Measurements from ENCODE around the gene TK1. TPM values are rescaled to one million over a fixed set of nuclear protein-coding genes. Genes with fewer than 3 reads are reported as not detected.

Gene TK1
- total RNA-seq, 1 donor from 2014 or later = 6.6 TPM

DNA sequence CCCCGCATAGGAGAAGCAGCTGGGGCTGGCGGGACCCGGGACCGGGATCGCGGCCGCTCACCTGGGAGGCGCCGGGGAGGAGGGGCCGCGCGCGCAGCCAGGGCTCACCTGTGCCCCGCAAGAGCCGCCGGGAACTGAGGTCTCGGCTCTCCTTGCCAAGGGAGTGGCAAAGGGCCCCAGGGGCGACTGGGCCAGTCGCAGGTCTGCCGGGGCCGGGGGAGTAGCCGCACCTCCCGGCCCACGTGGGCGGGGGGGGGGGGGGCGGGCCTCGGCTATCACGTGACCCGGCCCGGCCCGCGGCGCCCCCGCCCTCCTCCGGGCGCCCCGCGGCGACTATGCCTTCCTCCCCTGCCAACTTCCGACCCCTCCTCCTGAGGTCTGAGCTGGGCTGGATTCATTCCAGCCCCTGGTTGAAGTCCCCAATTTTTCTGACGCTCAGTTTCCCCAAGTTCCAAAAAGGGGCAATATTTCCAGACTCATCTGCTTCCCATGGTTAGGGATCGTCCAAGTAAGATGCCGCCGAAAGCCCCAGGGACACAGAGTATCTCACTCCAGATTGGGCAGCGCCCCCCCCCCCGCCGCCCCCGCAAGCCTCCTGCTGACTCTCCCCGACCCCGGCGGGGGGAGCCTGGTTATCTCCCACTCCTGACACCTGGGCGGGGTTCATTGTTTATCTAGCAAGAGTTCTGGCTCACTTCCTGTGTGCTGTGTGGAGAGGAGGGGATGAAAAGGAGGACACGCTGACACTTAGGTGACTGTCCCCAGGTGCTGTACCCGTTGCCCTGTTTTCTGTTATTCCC is 58.1 kb downstream of the TK1 start, which contains the start of gene TMC6:
TSS of gene TMC6 (minus strand) at position 205 of the 800 bp plus-strand sequence. CDS start 1,923 bp downstream, outside the sequence.
- intact Hi-C loops (cut with DNase I) = loop anchor here (10.0 kb wide), 1 partner anchor 46 kb away; no protein-coding TSS in a partner anchor

GRCh38 chr17:78127888-78128550 is 58.8 kb downstream of the TK1 start:
- no peak for TF ChIP-seq CTCF (IDR thresholded peaks at IDR 0.05)
- ATAC-seq (peak; percentile 53 to 59), DNase-seq (no peak)
- Histone ChIP-seq H3K27ac (peak overlapping the region; percentile 91), H3K9me3 (no peaks in the 10 kb centered on the region), H3K36me3 (peaks cover 30% of the 10 kb centered on the region), H3K27me3 (ENCODE audit: low read depth) (no peaks in the 10 kb centered on the region), H3K4me1 (peaks cover 80% of the 10 kb centered on the region), H3K4me3 (peak overlapping the region; percentile 94)
- intact Hi-C loops (cut with DNase I) = loop anchor here (10.0 kb wide), 1 partner anchor 47 kb away; no protein-coding TSS in a partner anchor

More for the DNA sequence above, 58.1 kb downstream of the TK1 start, which contains the start of gene TMC6:
- Histone ChIP-seq H3K4me1 (peaks cover 88% of the 10 kb centered on the region), H3K4me3 (peak within 1 kb of the TSS; percentile 94), H3K36me3 (peaks cover 30% of the 10 kb centered on the region), H3K9me3 (no peaks in the 10 kb centered on the region), H3K27ac (peak within 1 kb of the TSS; percentile 91), H3K27me3 (ENCODE audit: low read depth) (no peaks in the 10 kb centered on the region)
- TF ChIP-seq CTCF (IDR thresholded peaks at IDR 0.05) = no peak
- peak; percentile 79 to 81 for ATAC-seq
- peak; percentile 85 for DNase-seq

GRCh38 chr17:78127239-78127887 is 59.5 kb downstream of the TK1 start:
- peak overlapping the region; percentile 94 for H3K4me3 ChIP-seq

GRCh38 chr17:78126895-78127238 is 60.0 kb downstream of the TK1 start:
- peak overlapping the region; percentile 94 for H3K4me3 ChIP-seq
- intact Hi-C loops (cut with DNase I) = loop anchor here (10.0 kb wide), 1 partner anchor 48 kb away; no protein-coding TSS in a partner anchor
- H3K4me1 ChIP-seq = peaks cover 73% of the 10 kb centered on the region
- H3K9me3 ChIP-seq = no peaks in the 10 kb centered on the region
- no peaks in the 10 kb centered on the region for H3K27me3 ChIP-seq (ENCODE audit: low read depth)
- H3K36me3 ChIP-seq = peaks cover 42% of the 10 kb centered on the region
- ATAC-seq = no peak
- peak overlapping the region; percentile 91 for H3K27ac ChIP-seq
- DNase-seq = no peak
- no peak for TF ChIP-seq CTCF (IDR thresholded peaks at IDR 0.05)

More at GRCh38 chr17:78127239-78127887, 59.5 kb downstream of the TK1 start:
- H3K9me3 ChIP-seq = no peaks in the 10 kb centered on the region
- no peak for TF ChIP-seq CTCF (IDR thresholded peaks at IDR 0.05)
- DNase-seq = peak; percentile 90
- intact Hi-C loops (cut with DNase I) = loop anchor here (10.0 kb wide), 1 partner anchor 47 kb away; no protein-coding TSS in a partner anchor
- no peaks in the 10 kb centered on the region for H3K27me3 ChIP-seq (ENCODE audit: low read depth)
- ATAC-seq = peak; percentile 43 to 60
- peaks cover 74% of the 10 kb centered on the region for H3K4me1 ChIP-seq
- peaks cover 37% of the 10 kb centered on the region for H3K36me3 ChIP-seq
- peak overlapping the region; percentile 91 for H3K27ac ChIP-seq
